HEK293 (cell line): ENCODE measurements around the gene BCAS3.
A peak's percentile ranks its signal among the peaks of the same experiment; 100 is the strongest.

ENCODE experiments used
- BCL6B ChIP-seq: fragments of 450-650 bp; formaldehyde crosslinking; IDR thresholded peaks from 2 replicates; pipeline ENCODE4 v1.5.1; 2017; ENCODE audit warnings: missing biosample characterization, missing genetic modification characterization
- CTCF ChIP-seq: fragments of 450-650 bp; formaldehyde crosslinking; IDR thresholded peaks from 2 replicates; pipeline ENCODE4 v1.5.1; 2016; ENCODE audit warnings: missing biosample characterization, missing genetic modification characterization
- GLIS1 ChIP-seq: fragments of 450-650 bp; formaldehyde crosslinking; IDR thresholded peaks from 2 replicates; pipeline ENCODE4 v1.5.1; 2016; ENCODE audit warnings: missing biosample characterization, missing genetic modification characterization
- KLF7 ChIP-seq: fragments of 450-650 bp; formaldehyde crosslinking; IDR thresholded peaks from 2 replicates; pipeline ENCODE4 v1.5.1; 2016; ENCODE audit warnings: missing biosample characterization, missing genetic modification characterization, borderline replicate concordance
- PBX3 ChIP-seq: sonication (generic); formaldehyde crosslinking; IDR thresholded peaks from 2 replicates; pipeline ENCODE4 v1.8.1; 2022; ENCODE audit warnings: mild to moderate bottlenecking, moderate library complexity, missing genetic modification reagents
- SETDB1 ChIP-seq: IDR thresholded peaks from one replicate; pipeline ENCODE4 v1.6.1; 2017; ENCODE audit warnings: mild to moderate bottlenecking, low read length, moderate library complexity, mixed read lengths; ENCODE audit not compliant: insufficient read length
- SP7 ChIP-seq: fragments of 450-650 bp; formaldehyde crosslinking; IDR thresholded peaks from 2 replicates; pipeline ENCODE4 v1.5.1; 2016; ENCODE audit warnings: missing biosample characterization, missing genetic modification characterization
- TRIM28 ChIP-seq: IDR thresholded peaks from 2 replicates; pipeline ENCODE4 v1.6.1; 2011; ENCODE audit warnings: low read length, control low read depth, borderline replicate concordance
- ZBTB49 ChIP-seq: fragments of 450-650 bp; formaldehyde crosslinking; IDR thresholded peaks from 2 replicates; pipeline ENCODE4 v1.5.1; 2016; ENCODE audit warnings: missing biosample characterization, missing genetic modification characterization, low read depth
- ZIC2 ChIP-seq: fragments of 450-650 bp; formaldehyde crosslinking; IDR thresholded peaks from 2 replicates; pipeline ENCODE4 v1.5.1; 2016; ENCODE audit warnings: missing biosample characterization, missing genetic modification characterization
- ZNF184 ChIP-seq: fragments of 450-650 bp; IDR thresholded peaks from 2 replicates; pipeline ENCODE4 v1.5.1; 2018; ENCODE audit warnings: missing biosample characterization, mild to moderate bottlenecking, missing genetic modification characterization
- ZNF324 ChIP-seq: fragments of 450-650 bp; formaldehyde crosslinking; IDR thresholded peaks from 2 replicates; pipeline ENCODE4 v1.5.1; 2016; ENCODE audit warnings: missing biosample characterization, missing genetic modification characterization
- ZNF449 ChIP-seq: fragments of 450-650 bp; formaldehyde crosslinking; IDR thresholded peaks from 2 replicates; pipeline ENCODE4 v1.5.1; 2017; ENCODE audit warnings: missing biosample characterization, mild to moderate bottlenecking, missing genetic modification characterization, moderate library complexity
- ZNF488 ChIP-seq: fragments of 450-650 bp; formaldehyde crosslinking; IDR thresholded peaks from 2 replicates; pipeline ENCODE4 v1.5.1; 2016; ENCODE audit warnings: missing biosample characterization, missing genetic modification characterization
- ZNF580 ChIP-seq: fragments of 450-650 bp; formaldehyde crosslinking; IDR thresholded peaks from 2 replicates; pipeline ENCODE4 v1.5.1; 2016; ENCODE audit warnings: missing biosample characterization, missing genetic modification characterization
- ZNF645 ChIP-seq: fragments of 450-650 bp; formaldehyde crosslinking; IDR thresholded peaks from 2 replicates; pipeline ENCODE4; 2016; ENCODE audit warnings: missing biosample characterization, missing genetic modification characterization
- ZNF654 ChIP-seq: fragments of 450-650 bp; formaldehyde crosslinking; IDR thresholded peaks from 2 replicates; pipeline ENCODE4 v1.5.1; 2016; ENCODE audit warnings: low read depth, missing biosample characterization, missing genetic modification characterization

The BCAS3 gene

GRCh38 chr17:61233991-61234750 is 556.5 kb downstream of the BCAS3 start (continued):
- TF ChIP-seq BCL6B (peak; percentile 60; the same call in 1 of the 2 replicates), ZNF324 (tag by site-specific recombination) (no peak), PBX3 (CRISPR knock-in tag) (no peak), ZBTB49 (no peak), ZNF184 (tag by site-specific recombination) (no peak), TRIM28 (no peak), KLF7 (tag by site-specific recombination) (no peak), CTCF (tag by site-specific recombination) (no peak), SP7 (tag by site-specific recombination) (no peak), ZNF580 (tag by site-specific recombination) (no peak), ZNF449 (tag by site-specific recombination) (no peak), ZNF488 (tag by site-specific recombination) (no peak), SETDB1 (no peak), GLIS1 (tag by site-specific recombination) (peak; percentile 63), ZNF645 (no peak), ZIC2 (tag by site-specific recombination) (peak; percentile 73), ZNF654 (no peak)
